ENCODE results near the gene STX1B.

The STX1B gene

GRCh38 chr16:30992931-30993816 lies 17.3 kb downstream of the STX1B start:
- DNase-seq, result no peak

DNA sequence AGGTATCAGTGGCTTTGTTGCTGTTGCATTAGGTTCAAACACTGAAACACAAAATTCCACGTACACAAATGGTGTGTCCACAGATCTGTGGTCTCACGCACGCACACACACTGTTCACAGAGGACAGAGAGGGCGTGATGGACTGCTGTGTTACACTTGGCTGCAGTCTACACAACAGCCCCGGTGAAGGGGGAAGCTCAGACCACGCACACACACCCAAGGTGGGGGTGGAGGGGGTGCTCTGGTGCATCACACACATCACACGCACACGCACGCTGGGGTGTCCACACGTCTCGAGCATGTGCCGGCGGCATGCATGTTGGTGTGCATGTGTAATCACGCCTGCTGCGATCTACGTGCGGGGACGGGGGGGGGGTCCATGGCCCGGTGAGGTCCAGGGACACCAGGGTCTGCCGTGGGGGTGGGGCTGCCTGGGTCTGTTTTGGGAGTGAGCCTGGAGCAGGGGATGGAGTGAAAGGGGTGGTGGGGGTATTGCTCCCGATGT lies 18.1 kb downstream of the STX1B start:
- no peak for DNase-seq

DNA sequence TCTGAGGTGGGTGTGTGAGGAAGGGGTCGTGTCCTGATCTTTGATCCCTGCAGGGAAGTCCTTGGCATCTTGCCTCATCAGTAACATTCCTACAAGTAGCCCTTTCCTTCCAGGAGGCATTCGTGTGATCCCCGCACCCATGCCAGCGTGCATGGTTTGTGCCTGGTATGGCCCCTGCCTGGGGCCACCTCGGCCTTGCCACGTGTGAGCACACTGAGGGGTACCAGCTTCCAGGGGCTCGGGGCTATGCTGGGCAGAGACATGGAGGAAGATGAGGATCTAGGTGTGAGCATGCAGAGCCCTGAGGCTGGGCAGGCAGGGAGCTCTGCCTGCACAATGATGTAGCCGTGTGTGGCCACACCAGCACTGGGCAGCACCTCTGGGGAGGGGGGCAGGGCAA lies 19.4 kb downstream of the STX1B start:
- no peak for DNase-seq

- DNase-seq, result no peak
Observed at GRCh38 chr16:30990105-30990504, 20.3 kb downstream of the STX1B start.

- no peak for DNase-seq
Observed at GRCh38 chr16:30989469-30990047, 20.9 kb downstream of the STX1B start.

GRCh38 chr16:30987581-30988190 lies 22.8 kb downstream of the STX1B start:
- no peak for DNase-seq

DNA sequence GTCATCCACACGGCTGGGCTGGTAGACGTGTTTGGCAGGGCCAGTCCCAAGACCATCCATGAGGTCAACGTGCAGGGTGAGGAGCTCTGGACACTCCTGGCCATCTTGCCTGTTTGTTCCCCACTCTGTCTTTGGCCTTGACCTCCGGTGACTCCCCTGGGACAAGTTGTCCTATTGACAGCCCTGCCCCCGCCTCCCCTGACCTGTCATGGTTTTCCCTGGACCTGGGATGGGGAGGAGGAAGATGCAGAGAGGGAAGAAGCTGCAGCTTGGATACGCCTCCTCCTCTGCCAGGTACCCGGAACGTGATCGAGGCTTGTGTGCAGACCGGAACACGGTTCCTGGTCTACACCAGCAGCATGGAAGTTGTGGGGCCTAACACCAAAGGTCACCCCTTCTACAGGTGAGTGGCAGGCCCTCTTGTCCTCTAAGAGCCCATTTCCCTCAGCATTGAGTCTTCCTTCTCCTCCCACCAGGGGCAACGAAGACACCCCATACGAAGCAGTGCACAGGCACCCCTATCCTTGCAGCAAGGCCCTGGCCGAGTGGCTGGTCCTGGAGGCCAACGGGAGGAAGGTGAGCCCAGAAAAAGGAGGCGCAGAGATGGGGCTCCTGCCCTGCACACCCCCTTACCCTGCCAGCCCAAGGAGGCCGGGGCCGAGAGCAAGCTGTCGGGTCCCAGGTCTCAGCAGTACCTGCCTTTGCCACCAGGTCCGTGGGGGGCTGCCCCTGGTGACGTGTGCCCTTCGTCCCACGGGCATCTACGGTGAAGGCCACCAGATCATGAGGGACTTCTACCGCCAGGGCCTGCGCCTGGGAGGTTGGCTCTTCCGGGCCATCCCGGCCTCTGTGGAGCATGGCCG lies 24.1 kb downstream of the STX1B start:
- DNase-seq, result no peak

GRCh38 chr16:30985401-30986128 lies 24.9 kb downstream of the STX1B start:
- no peak for DNase-seq

- peak; percentile 73 to 74 for DNase-seq
Observed at GRCh38 chr16:30984669-30985400, 25.6 kb downstream of the STX1B start, which contains the start of gene HSD3B7. Gene HSD3B7, plus strand, starts transcription at chr16:30985207. Its CDS starts 452 bp downstream, at chr16:30985659.

GRCh38 chr16:30983898-30984610 lies 26.4 kb downstream of the STX1B start:
- no peak for DNase-seq

DNA sequence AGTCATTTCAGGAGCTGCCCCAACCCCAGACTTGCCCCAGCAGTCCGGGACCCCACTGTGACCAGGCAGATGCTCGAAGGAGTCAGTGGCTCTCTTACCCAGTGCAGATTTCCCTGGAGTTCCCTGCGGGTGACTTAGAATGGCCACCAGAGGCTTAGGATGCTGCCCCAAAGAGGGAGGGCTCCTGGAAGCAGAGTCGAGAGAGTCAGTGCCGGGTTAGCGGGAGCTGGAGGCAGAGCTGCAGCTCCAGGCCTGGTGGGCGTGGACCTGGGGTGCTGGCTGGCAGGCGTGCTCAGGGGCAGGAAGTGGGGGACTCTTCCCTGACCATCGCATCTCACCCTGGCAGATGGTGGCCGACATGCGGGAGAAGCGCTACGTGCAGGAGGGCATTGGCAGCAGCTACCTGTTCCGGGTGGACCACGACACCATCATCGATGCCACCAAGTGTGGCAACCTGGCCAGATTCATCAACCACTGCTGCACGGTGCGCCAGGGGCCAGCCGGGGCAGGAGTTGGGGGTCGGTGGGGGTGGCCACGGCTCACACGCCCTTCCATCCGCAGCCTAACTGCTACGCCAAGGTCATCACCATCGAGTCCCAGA lies 27.0 kb downstream of the STX1B start:
- no peak for DNase-seq

- DNase-seq, result no peak
Observed at GRCh38 chr16:30982548-30983288, 27.7 kb downstream of the STX1B start.

- DNase-seq, result no peak
Observed at GRCh38 chr16:30980959-30981358, 29.5 kb downstream of the STX1B start.

GRCh38 chr16:30980434-30980833 lies 30.0 kb downstream of the STX1B start:
- DNase-seq, result no peak

DNA sequence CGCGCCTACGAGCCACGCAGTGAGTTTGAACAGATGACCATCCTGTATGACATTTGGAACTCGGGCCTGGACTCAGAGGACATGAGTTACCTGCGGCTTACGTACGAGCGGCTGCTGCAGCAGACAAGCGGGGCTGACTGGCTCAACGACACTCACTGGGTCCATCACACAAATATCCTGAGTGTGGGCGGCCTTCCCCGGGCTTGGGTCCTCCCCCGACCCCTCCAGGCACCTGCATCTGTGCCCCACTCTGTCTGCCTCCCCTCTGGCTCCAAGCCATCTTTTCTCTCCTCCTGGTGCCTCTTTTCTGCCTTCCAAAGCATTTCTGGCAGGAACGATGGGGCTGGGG lies 30.4 kb downstream of the STX1B start:
- no peak for DNase-seq

- no peak for DNase-seq
Observed at GRCh38 chr16:30979170-30980022, 31.0 kb downstream of the STX1B start.

DNA sequence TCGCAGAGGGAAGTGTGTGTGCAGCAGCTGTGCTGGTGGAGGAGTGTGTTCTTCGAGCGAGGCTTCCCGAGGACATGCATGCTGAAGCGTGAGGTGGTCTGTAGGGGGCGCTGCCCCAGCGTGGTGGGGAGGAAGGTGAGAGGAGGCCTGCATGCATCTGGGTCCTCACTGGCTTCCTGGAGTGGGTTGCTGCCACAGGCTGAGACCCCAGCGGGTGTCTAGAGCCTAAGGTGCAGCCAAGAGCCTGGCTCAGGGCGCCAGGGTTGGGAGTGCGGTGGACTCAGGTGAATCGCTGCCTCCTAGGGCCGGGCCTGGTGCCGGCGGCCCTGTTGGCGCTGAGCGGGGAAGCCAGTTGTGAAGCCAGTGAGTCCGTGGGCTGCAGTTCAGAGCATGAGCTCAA lies 32.9 kb downstream of the STX1B start:
- no peak for DNase-seq

DNA sequence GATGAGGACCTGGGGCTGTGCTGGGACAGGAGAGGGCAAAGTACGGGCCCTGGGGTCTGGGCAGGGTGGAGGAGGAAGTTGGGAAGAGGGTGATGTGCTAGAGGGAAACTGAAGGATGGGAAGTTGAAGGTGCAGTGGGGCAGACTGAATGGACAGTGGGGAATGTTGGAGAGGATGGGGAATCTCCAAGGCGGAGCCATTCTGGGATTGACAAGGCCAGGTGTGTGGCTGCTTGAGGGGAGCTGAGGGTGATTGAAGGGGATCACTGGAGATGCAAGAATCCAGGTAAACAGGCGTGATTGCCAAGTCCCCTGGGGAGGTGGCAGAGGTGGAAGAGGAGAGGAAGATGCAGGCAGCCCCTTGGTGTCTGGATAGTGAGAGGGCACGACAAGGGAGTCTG lies 34.0 kb downstream of the STX1B start:
- DNase-seq, result no peak

GRCh38 chr16:30974348-30974747 lies 36.1 kb downstream of the STX1B start:
- no peak for DNase-seq

Data from CD4-positive, alpha-beta T cell treated with Interleukin-4 for 1 hour (primary cell).